Right renal cortex interstitium (tissue), 3 donors: ENCODE measurements around the gene PBXIP1. TPM values are rescaled to one million over a fixed set of nuclear protein-coding genes. Genes with fewer than 3 reads are reported as not detected.

Experiments used
- DNase-seq, 3 donors: peaks; one replicate each; pipeline ENCODE4 v3.0.0-alpha.2; 2013; ENCODE audit warnings: low read depth in 3 of 3, low spot score in 2 of 3
- polyA plus RNA-seq, 3 donors: library from polyadenylated mRNA; unstranded; fragments of 120-200 nt; gene quantifications; one replicate each; pipeline ENCODE4 v1.2.1, GENCODE V29; 2013; ENCODE audit not compliant: insufficient read length in 3 of 3

Gene PBXIP1
- polyA plus RNA-seq, 3 donors = 67.1 to 71.0 (median 67.8) TPM

DNA sequence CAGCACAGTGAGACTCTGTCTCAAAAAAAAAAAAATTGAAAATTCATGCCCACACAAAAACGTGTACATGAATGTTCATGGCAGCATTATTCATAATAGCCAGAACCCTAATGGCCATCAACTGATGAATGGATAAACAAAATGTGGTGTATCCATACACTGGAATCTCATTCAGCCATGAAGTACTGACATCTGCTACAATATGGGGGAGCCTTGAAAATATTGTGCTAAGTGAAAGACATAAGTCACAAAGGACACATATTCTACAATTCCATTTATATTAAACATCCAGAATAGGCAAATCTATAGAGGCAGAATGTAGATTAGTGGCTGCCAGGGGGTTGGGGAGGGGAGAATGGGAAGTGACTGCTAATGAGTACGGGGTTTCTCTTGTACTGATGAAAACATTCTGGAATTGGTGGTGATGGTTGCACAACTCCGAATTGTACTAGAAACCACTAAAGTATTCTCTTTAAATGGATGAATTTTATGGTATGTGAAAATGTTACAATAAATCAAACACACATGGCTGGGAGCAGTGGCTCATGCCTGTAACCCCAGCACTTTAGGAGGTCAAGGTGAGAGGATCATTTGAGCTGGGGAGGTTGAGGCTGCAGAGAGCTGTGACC, 52.8 kb downstream of the PBXIP1 start:
- no peak for DNase-seq

DNA sequence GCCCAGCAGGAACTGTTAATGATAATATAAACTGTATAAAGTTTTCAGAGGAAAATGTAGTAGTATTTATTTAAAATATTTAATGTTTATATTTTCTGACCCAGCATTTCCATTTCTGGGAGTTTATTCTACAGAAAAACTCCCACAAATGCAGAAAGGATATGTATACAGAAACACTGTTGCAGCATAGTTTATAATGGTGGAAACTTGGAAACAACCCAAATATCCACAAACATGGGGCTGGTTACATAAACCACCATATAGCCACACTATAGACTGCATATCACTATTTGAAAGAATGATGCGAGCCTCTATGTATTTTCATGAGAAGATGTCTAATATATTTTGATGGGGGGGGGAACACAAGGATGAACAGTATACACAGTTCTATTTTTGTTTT, 54.3 kb downstream of the PBXIP1 start:
- DNase-seq = no peak

DNA sequence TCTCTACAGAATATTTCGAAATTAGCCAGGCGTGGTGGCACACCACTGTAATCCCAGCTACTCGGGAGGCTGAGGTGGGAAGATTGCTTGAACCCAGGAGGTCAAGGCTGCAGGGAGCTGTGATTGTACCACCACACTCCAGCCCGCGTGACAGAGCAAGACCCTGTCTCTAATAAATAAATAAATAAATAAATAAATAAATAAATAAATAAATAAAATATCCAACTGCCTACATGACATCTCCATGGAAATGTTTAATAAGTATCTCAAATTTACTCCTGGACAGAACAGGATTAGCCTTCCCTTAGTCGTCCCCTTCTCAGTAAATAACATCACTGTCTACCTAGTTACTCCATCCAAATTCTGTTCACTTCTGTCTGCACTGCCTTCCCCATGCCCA, 56.9 kb downstream of the PBXIP1 start:
- DNase-seq = no peak

DNA sequence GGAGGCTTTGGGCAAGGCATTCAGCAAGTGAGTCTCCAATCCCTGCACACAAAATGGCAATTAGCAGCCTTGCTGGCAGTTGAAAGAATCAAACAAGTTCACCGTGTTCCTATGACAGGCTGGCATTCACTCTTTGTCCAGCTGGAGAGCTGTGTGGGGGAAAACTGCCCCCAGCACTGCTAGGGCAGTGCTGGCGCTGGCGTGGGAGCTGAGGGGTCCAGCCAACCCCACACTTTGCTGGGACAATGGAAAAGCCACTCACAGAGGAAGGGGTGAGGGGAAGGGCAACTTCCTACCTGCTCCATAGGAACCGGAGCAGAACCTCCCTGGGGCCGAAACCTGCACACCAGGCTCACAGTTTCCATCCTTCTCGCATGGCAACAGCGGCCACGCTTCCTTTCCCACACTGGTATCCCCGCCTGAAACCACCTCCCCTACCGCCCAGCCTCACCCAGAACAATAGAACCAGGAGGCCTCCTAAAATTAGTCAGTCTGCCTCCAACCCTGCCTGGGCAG, 59.1 kb downstream of the PBXIP1 start:
- DNase-seq = no peak

DNA sequence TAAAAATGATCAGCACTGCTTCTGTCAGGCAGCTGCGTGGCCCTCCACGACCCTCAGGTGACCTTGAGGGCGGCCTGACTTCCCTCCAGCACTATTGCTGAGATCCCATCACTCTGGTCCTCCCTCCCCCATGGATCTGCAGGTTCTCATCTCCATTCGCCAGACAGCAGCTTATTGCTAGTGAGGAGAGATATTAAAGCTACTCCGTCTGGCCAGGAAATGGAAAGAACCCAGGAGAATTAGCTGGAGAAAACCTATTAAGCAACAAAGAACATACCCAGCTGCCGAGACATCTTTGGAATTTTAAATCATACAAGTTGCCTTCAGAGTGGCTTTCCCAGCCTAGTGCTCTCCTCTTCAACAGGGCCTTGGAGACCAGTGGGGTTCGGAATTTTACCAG, 60.1 kb downstream of the PBXIP1 start:
- DNase-seq = no peak

Other genes with a start within 250 kb of the PBXIP1 start
- gene KCNN3, start 85.8 kb downstream of the PBXIP1 start, polyA plus RNA-seq = 1 to 10 TPM; 2.0 to 2.8 (median 2.4) TPM
- 10 to 100 TPM; 42.2 to 43.6 (median 43.3) TPM for gene PMVK, start 19.4 kb downstream of the PBXIP1 start, polyA plus RNA-seq
- gene PYGO2, start 5.7 kb upstream of the PBXIP1 start, polyA plus RNA-seq = 10 to 100 TPM; 41.8 to 46.5 (median 42.6) TPM
- 10 to 100 TPM; 74.7 to 82.3 (median 76.1) TPM for gene SHC1, start 14.6 kb upstream of the PBXIP1 start, polyA plus RNA-seq
- gene CKS1B, start 18.6 kb upstream of the PBXIP1 start, polyA plus RNA-seq = 100 to 1,000 TPM; 102 to 114 (median 104) TPM
- 10 to 100 TPM; 28.1 to 30.7 (median 29.0) TPM for gene FLAD1, start 27.2 kb upstream of the PBXIP1 start, polyA plus RNA-seq
- gene LENEP, start 37.5 kb upstream of the PBXIP1 start, polyA plus RNA-seq = not detected
- 10 to 100 TPM in 2 of 3 donors, 1 to 10 TPM in 1; 10.0 to 13.8 (median 11.5) TPM for gene ZBTB7B, start 46.7 kb upstream of the PBXIP1 start, polyA plus RNA-seq
- gene DCST2, start 77.7 kb upstream of the PBXIP1 start, polyA plus RNA-seq = 1 to 10 TPM in 2 of 3 donors, under 1 TPM in 1; 0.85 to 1.3 (median 1.3) TPM
- under 1 TPM; 0.21 to 0.29 (median 0.28) TPM for gene DCST1, start 77.7 kb upstream of the PBXIP1 start, polyA plus RNA-seq
- gene ADAM15, start 95.2 kb upstream of the PBXIP1 start, polyA plus RNA-seq = 10 to 100 TPM; 36.5 to 37.6 (median 36.8) TPM
- gene EFNA4, start 107.6 kb upstream of the PBXIP1 start, polyA plus RNA-seq = 10 to 100 TPM; 18.0 to 20.3 (median 18.5) TPM
- gene EFNA3, start 122.7 kb upstream of the PBXIP1 start, polyA plus RNA-seq = 1 to 10 TPM; 4.8 to 6.5 (median 6.1) TPM
- gene EFNA1, start 171.8 kb upstream of the PBXIP1 start, polyA plus RNA-seq = 10 to 100 TPM; 68.2 to 78.3 (median 74.4) TPM
- gene SLC50A1, start 179.8 kb upstream of the PBXIP1 start, polyA plus RNA-seq = 10 to 100 TPM; 52.9 to 57.0 (median 55.8) TPM
- 10 to 100 TPM; 26.4 to 36.9 (median 33.0) TPM for gene DPM3, start 184.4 kb upstream of the PBXIP1 start, polyA plus RNA-seq
- gene KRTCAP2, start 217.2 kb upstream of the PBXIP1 start, polyA plus RNA-seq = 100 to 1,000 TPM; 140 to 153 (median 152) TPM
- 1 to 10 TPM; 2.4 to 2.9 (median 2.9) TPM for gene TRIM46, start 217.8 kb upstream of the PBXIP1 start, polyA plus RNA-seq